Measurements from ENCODE around the gene PCOLCE2. TPM values are rescaled to one million over a fixed set of nuclear protein-coding genes. Genes with fewer than 3 reads are reported as not detected.
A peak's percentile ranks its signal among the peaks of the same experiment; 100 is the strongest.

Gene PCOLCE2
- total RNA-seq, 2 donors from 2014 or later, result 79.1 to 148 TPM

GRCh38 chr3:142817897-142818296, 71.0 kb downstream of the PCOLCE2 start:
- H3K4me1 ChIP-seq, result peaks cover 0 to 6% of the 10 kb centered on the region in 2 donors
- DNase-seq (ENCODE audit: low spot score), result no peak
- peak overlapping the region in 1 of 2 donors; percentile 33 for H3K27ac ChIP-seq
- no peaks in the 10 kb centered on the region for H3K9me3 ChIP-seq
- TF ChIP-seq CTCF (IDR thresholded peaks at IDR 0.05), result no peak
- no peaks in the 10 kb centered on the region for H3K36me3 ChIP-seq
- H3K4me3 ChIP-seq, result no peak overlapping the region
- H3K27me3 ChIP-seq, result no peaks in the 10 kb centered on the region

DNA sequence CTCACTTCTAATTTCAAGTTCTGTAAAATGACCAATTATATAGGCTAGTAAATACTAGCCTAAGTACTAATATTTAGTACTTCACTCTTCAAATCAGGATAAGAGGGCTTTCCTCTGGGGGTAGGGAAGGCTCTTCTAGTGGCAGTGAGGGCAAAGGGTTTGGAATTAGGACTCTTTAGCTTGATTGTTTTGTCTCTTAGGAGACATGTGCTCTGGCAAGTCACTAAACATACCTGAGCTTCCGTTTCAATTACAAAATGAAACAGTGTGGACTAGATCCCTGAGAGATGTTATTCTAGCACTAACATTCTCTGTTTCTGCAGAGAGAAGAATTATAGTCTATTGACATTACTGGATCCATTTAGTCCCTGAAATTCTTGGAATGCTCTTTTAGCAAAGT, 71.5 kb downstream of the PCOLCE2 start:
- peak overlapping the region in 1 of 2 donors; percentile 33 for H3K27ac ChIP-seq
- TF ChIP-seq CTCF (IDR thresholded peaks at IDR 0.05), result no peak

GRCh38 chr3:142815803-142816202, 73.1 kb downstream of the PCOLCE2 start:
- Histone ChIP-seq H3K9me3 (no peaks in the 10 kb centered on the region), H3K27me3 (no peaks in the 10 kb centered on the region), H3K27ac (no peak overlapping the region), H3K4me3 (no peak overlapping the region), H3K4me1 (peaks cover 0 to 6% of the 10 kb centered on the region in 2 donors), H3K36me3 (no peaks in the 10 kb centered on the region)
- TF ChIP-seq CTCF (IDR thresholded peaks at IDR 0.05), result no peak
- DNase-seq (ENCODE audit: low spot score), result no peak

More for the DNA sequence above, 71.5 kb downstream of the PCOLCE2 start:
- H3K9me3 ChIP-seq, result no peaks in the 10 kb centered on the region
- H3K4me3 ChIP-seq, result no peak overlapping the region
- no peaks in the 10 kb centered on the region for H3K36me3 ChIP-seq
- no peaks in the 10 kb centered on the region for H3K27me3 ChIP-seq
- H3K4me1 ChIP-seq, result peaks cover 0 to 6% of the 10 kb centered on the region in 2 donors
- DNase-seq (ENCODE audit: low spot score), result no peak

GRCh38 chr3:142809259-142809658, 79.6 kb downstream of the PCOLCE2 start:
- H3K9me3 ChIP-seq, result no peaks in the 10 kb centered on the region

DNA sequence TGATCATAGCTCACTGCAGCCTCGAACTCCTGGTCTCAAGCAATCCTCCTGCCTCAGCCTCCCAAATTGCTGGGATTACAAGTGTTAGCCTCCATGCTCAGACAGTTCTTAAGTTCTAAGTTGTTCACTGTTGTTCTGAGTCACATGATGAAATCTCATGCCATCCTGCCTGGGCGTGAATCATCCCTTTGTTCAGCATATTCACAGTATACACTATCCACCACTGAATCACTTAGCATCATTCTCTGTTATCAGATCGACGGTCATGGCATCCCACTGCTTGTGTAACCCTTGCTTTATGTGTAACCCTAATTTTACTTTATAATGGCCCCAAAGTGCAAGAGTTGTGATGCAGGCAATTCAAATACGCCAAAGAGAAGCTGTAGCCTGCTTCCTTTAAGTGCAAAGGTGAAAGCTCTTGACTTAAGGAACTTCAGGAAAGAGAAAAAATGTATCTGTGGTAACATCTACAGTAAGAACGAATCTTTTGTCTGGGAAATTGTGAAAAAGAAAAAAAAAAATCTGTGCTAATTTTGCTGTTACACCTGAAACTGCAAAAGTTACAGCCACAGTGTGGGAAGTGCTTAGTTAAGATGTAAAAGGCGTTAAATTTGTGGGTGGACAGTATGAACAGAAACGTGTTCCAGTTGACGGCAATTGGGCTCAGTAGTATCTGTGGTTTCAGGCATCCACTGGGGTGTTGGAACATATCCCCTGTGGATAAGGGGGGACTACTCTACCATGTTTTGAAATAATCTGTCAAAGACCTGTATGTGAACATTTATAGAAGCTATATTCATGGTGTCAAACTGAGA, 80.6 kb downstream of the PCOLCE2 start:
- peaks cover 23% of the 10 kb centered on the region for H3K36me3 ChIP-seq

More at GRCh38 chr3:142809259-142809658, 79.6 kb downstream of the PCOLCE2 start:
- Histone ChIP-seq H3K4me3 (no peak overlapping the region), H3K27me3 (no peaks in the 10 kb centered on the region), H3K36me3 (peaks cover 15% of the 10 kb centered on the region), H3K27ac (no peak overlapping the region), H3K4me1 (no peaks in the 10 kb centered on the region)
- TF ChIP-seq CTCF (IDR thresholded peaks at IDR 0.05), result no peak
- no peak for DNase-seq (ENCODE audit: low spot score)

More for the DNA sequence above, 80.6 kb downstream of the PCOLCE2 start:
- H3K4me3 ChIP-seq, result no peak overlapping the region
- DNase-seq (ENCODE audit: low spot score), result no peak
- H3K4me1 ChIP-seq, result no peaks in the 10 kb centered on the region
- H3K27ac ChIP-seq, result no peak overlapping the region
- no peaks in the 10 kb centered on the region for H3K27me3 ChIP-seq
- no peak for TF ChIP-seq CTCF (IDR thresholded peaks at IDR 0.05)
- H3K9me3 ChIP-seq, result no peaks in the 10 kb centered on the region

All from right atrium auricular region (tissue), 2 donors.